ENCODE measurements around the gene SPATA24. TPM values are rescaled to one million over a fixed set of nuclear protein-coding genes. Genes with fewer than 3 reads are reported as not detected.
"Not testable (repeated sequence)": the region's sequence is repeated elsewhere in the genome, so short reads cannot be mapped to it uniquely, and the experiment has no call there.

Gene SPATA24
- total and polyA plus RNA-seq, 8 donors, result 3.6 to 10.3 (median 8.4) TPM

GRCh38 chr5:139358064-139358463, 45.8 kb downstream of the SPATA24 start:
- TF ChIP-seq CTCF (IDR thresholded peaks at IDR 0.05), result no peak

GRCh38 chr5:139355900-139356299, 48.0 kb downstream of the SPATA24 start:
- ATAC-seq; intact Hi-C loops (cut with DNase I): not testable (repeated sequence)

More at GRCh38 chr5:139358064-139358463, 45.8 kb downstream of the SPATA24 start:
- H3K27me3 ChIP-seq, result no peaks in the 10 kb centered on the region
- intact Hi-C loops (cut with DNase I), result no loop called here
- H3K4me3 ChIP-seq, result no peak overlapping the region
- no peaks in the 10 kb centered on the region for H3K9me3 ChIP-seq
- peaks cover 0 to 29% of the 10 kb centered on the region in 2 donors for H3K36me3 ChIP-seq
- ATAC-seq, result no peak
- no peaks in the 10 kb centered on the region for H3K4me1 ChIP-seq
- H3K27ac ChIP-seq, result no peak overlapping the region
- no peak for DNase-seq

GRCh38 chr5:139354186-139354585, 49.7 kb downstream of the SPATA24 start:
- peaks cover 0 to 22% of the 10 kb centered on the region in 2 donors for H3K36me3 ChIP-seq
- ATAC-seq, result no peak
- peaks cover 0 to 11% of the 10 kb centered on the region in 2 donors for H3K4me1 ChIP-seq
- intact Hi-C loops (cut with DNase I), result no loop called here
- H3K27ac ChIP-seq, result no peak overlapping the region
- H3K4me3 ChIP-seq, result no peak overlapping the region
- H3K27me3 ChIP-seq, result no peaks in the 10 kb centered on the region
- DNase-seq, result no peak
- no peaks in the 10 kb centered on the region for H3K9me3 ChIP-seq
- no peak for TF ChIP-seq CTCF (IDR thresholded peaks at IDR 0.05)

More at GRCh38 chr5:139355900-139356299, 48.0 kb downstream of the SPATA24 start:
- not testable (repeated sequence) for H3K4me3 ChIP-seq, H3K27me3 ChIP-seq, H3K4me1 ChIP-seq, DNase-seq, H3K27ac ChIP-seq, H3K9me3 ChIP-seq
- peaks cover 0 to 29% of the 10 kb centered on the region in 2 donors for H3K36me3 ChIP-seq

GRCh38 chr5:139347863-139348262, 56.0 kb downstream of the SPATA24 start:
- DNase-seq; H3K27me3 ChIP-seq; H3K4me3 ChIP-seq; H3K9me3 ChIP-seq; H3K36me3 ChIP-seq; ATAC-seq; H3K27ac ChIP-seq; intact Hi-C loops (cut with DNase I): not testable (repeated sequence)
- H3K4me1 ChIP-seq, result peaks cover 11 to 35% of the 10 kb centered on the region in 2 donors

Other genes starting within 250 kb of the SPATA24 start
- 10 to 100 TPM; 67.9 to 71.7 TPM for gene SIL1, start 205.7 kb downstream of the SPATA24 start, total RNA-seq
- 10 to 100 TPM; 28.8 to 41.2 (median 34.4) TPM for gene SIL1, start 205.7 kb downstream of the SPATA24 start, polyA plus RNA-seq (ENCODE audit: insufficient read length in 6 of 6)
- gene MATR3, start 110.3 kb downstream of the SPATA24 start, total RNA-seq, result 100 to 1,000 TPM; 171 to 177 TPM
- 100 to 1,000 TPM; 516 to 638 (median 567) TPM for gene MATR3, start 110.3 kb downstream of the SPATA24 start, polyA plus RNA-seq (ENCODE audit: insufficient read length in 6 of 6)
- gene PAIP2, start 62.2 kb downstream of the SPATA24 start, total RNA-seq, result 10 to 100 TPM; 66.8 to 73.9 TPM
- gene PAIP2, start 62.2 kb downstream of the SPATA24 start, polyA plus RNA-seq (ENCODE audit: insufficient read length in 6 of 6), result 100 to 1,000 TPM; 126 to 171 (median 140) TPM
- gene SLC23A1, start 20.8 kb downstream of the SPATA24 start, total RNA-seq, result under 1 TPM in 1 of 2 donors, not detected in 1; 0.84 TPM
- 1 to 10 TPM in 5 of 6 donors, under 1 TPM in 1; 0.70 to 2.2 (median 1.6) TPM for gene SLC23A1, start 20.8 kb downstream of the SPATA24 start, polyA plus RNA-seq (ENCODE audit: insufficient read length in 6 of 6)
- gene MZB1, start 14.2 kb downstream of the SPATA24 start, total RNA-seq, result 10 to 100 TPM in 1 of 2 donors, 1 to 10 TPM in 1; 8.8 to 10.6 TPM
- gene MZB1, start 14.2 kb downstream of the SPATA24 start, polyA plus RNA-seq (ENCODE audit: insufficient read length in 6 of 6), result under 1 TPM; 0.41 to 0.85 (median 0.60) TPM
- 1 to 10 TPM; 1.7 to 1.8 TPM for gene PROB1, start 9.0 kb downstream of the SPATA24 start, total RNA-seq
- gene PROB1, start 9.0 kb downstream of the SPATA24 start, polyA plus RNA-seq (ENCODE audit: insufficient read length in 6 of 6), result 1 to 10 TPM in 4 of 6 donors, under 1 TPM in 2; 0.73 to 1.4 (median 1.1) TPM
- 10 to 100 TPM; 10.0 to 13.2 TPM for gene DNAJC18, start 35.4 kb upstream of the SPATA24 start, total RNA-seq
- gene DNAJC18, start 35.4 kb upstream of the SPATA24 start, polyA plus RNA-seq (ENCODE audit: insufficient read length in 6 of 6), result 10 to 100 TPM; 27.2 to 40.2 (median 30.1) TPM
- gene ECSCR, start 58.7 kb upstream of the SPATA24 start, total RNA-seq, result 10 to 100 TPM; 25.4 to 48.9 TPM
- 10 to 100 TPM; 62.5 to 72.6 (median 65.2) TPM for gene ECSCR, start 58.7 kb upstream of the SPATA24 start, polyA plus RNA-seq (ENCODE audit: insufficient read length in 6 of 6)
- not detected for gene SMIM33, start 66.9 kb upstream of the SPATA24 start, total RNA-seq
- under 1 TPM in 4 of 6 donors, not detected in 2; 0.06 to 0.11 (median 0.07) TPM for gene SMIM33, start 66.9 kb upstream of the SPATA24 start, polyA plus RNA-seq (ENCODE audit: insufficient read length in 6 of 6)
- 100 to 1,000 TPM in 1 of 2 donors, 10 to 100 TPM in 1; 100.0 to 105 TPM for gene STING1, start 78.7 kb upstream of the SPATA24 start, total RNA-seq
- 10 to 100 TPM; 64.3 to 75.7 (median 69.0) TPM for gene STING1, start 78.7 kb upstream of the SPATA24 start, polyA plus RNA-seq (ENCODE audit: insufficient read length in 6 of 6)
- gene UBE2D2, start 157.2 kb upstream of the SPATA24 start, total RNA-seq, result 100 to 1,000 TPM; 122 to 125 TPM
- gene UBE2D2, start 157.2 kb upstream of the SPATA24 start, polyA plus RNA-seq (ENCODE audit: insufficient read length in 6 of 6), result 100 to 1,000 TPM; 141 to 160 (median 148) TPM
- 10 to 100 TPM; 24.5 to 29.6 TPM for gene CXXC5, start 244.3 kb upstream of the SPATA24 start, total RNA-seq
- 10 to 100 TPM; 36.0 to 53.5 (median 41.8) TPM for gene CXXC5, start 244.3 kb upstream of the SPATA24 start, polyA plus RNA-seq (ENCODE audit: insufficient read length in 6 of 6)

Data from left lung (tissue), 10 donors.